ENCODE data around the gene MYO10.
A peak's percentile ranks its signal among the peaks of the same experiment; 100 is the strongest.
"Not testable (repeated sequence)": the region's sequence is repeated elsewhere in the genome, so short reads cannot be mapped to it uniquely, and the experiment has no call there.

Gene MYO10

DNA sequence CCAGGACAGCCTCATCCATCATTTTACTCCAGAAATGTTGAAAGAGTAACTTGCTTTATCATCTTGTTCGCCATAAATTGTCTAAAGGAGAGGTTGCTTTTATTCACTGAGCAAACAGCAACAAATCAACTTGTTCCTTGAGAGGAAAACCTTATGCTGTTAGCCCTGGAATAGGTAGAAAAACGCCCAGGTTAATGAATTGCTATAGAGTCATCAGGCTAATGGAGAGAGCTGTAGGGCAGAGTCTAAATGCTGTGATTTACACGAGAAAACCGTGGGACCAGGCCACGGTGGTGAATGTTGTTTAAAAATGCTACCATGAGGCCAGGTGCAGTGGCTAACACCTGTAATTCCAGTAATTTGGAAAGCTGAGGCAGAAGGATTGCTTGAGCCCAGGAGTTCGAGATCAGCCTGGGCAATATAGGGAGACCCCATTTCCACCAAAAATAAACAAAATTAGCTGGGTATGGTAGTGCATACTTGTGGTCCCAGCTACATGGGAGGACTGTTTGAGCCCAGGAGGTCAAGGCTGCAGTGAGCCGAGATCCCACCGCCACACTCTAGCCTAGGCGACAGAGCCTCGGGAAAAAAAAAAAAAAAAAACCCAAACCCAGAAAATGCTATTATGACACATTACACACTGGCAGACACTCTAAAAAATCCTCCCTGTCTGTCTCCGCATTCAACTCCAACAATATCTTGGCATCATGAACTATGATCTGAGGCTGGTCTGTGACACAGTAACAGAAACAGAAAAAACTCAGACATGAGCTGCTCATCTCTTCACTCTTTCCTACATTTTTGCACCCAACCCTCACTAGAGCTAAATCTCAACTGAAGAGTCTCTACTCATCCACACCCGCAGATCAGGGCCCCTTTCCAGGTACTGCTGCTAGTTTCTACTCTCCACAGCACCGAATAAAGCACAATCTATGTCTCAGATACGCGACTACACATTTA, 200.7 kb downstream of the MYO10 start:
- DNase-seq: no peak

DNA sequence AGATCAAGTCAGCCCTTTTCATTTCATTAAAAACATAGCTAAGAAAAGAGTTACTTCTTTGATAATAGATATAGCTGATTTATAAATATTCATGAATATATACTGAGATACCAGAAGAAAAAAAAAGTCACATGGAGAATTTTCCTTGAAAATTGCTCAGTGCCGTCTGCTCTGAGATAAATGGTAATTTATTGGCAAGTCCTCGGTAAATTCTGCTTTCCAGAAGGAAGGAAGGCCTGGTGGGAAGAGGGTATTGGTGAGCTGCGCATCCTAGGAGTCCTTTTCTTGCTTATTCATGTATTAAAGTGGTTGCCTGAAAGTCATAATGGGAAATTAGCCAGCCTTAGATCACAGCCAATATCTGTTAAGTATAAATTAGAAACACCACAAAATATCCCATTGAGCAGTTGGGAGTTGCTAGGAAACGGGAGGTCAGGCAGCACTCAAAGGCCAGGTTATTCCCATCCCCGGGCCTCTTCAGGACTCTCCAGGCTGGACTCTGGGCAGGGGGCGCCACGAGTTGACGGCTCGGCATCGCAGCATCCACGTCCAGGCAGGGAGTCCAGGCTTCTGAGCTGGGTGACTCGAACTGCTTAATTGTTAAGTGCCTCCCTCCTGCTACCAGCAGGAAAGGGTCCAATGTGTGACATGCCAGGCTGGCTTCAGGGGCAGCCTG, 202.6 kb downstream of the MYO10 start:
- no peak for DNase-seq

DNA sequence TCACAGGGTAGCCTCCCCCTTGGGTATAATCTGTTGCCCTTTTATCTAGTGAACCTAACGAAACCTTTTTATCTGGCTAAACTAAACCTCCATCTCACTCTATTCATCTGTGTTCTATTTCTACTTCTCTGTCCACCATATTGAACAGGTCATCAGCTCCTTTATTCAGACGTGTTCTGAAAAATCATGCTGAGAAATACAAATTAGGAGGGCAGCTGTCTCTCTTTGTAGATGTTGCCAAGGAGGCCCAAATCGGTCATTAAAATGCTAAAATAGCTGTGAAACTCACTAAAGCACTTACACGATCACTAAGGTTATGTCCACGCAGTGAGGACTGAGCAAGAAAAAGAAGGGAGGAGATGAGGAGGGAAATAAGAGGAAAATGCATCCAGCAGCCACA, 203.7 kb downstream of the MYO10 start:
- DNase-seq: no peak

DNA sequence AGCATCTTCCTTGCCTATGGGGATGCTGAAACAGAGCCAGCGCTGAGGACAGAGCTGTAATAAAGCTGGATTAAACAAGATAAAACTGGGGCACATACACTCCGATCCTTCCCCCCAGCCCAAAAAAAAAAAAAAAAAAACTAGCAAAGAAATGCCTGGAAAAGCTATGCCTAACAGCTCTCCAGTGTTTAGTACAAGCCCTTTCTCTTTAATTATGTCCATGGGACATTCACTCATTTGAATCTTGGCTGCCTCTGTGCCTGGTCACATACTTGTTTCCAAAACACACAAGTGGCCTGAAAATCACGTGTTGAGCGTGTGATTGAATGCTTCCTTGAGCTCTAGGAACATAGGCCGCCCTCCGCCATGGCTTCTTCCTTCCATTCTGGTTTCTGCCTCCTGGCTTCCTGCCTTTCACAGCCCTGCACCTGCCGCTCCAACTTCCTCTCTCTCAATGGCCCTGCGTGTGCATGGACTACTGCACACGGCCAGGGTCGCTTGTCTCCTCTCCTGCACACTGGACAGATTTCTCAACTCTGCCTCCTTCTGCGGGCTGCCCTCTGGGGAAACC, 208.2 kb downstream of the MYO10 start:
- DNase-seq: peak; percentile 59

DNA sequence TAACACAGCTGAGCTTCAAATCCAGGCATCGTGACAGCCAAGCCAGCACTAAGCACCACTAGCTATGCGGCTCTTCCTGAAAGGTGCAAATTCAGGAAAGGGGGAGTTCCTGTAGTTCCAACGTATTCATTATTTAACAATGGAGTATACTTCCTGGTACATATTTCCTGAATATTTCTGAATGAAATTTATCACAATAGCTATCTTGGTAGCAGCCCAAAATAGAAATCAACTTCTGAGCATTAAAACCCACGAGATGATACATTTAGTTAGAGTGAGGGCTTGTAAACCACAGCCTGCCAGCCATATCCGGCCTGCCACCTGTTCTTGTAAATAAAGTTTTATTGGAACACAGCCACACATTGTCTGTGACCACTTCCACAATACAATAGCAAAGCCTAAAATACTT, 209.5 kb downstream of the MYO10 start:
- no peak for DNase-seq

DNA sequence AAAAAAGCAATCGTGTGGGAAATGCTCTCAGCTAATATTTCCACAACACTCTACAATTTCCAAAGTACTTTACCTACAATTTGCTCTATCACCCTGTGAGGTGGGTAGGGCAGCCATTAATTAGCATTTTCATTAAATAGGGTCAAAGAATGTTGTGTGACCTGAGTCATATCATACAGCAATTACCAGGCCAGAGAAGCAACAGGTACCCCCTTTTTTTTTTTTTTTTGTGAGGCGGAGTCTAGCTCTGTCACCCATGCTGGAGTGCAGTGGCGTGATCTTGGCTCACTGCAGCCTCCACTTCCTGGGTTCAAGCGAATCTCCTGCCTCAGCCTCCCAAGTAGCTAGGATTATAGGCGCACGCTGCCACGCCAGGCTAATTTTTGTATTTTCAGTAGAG, 210.5 kb downstream of the MYO10 start:
- DNase-seq: no peak

DNA sequence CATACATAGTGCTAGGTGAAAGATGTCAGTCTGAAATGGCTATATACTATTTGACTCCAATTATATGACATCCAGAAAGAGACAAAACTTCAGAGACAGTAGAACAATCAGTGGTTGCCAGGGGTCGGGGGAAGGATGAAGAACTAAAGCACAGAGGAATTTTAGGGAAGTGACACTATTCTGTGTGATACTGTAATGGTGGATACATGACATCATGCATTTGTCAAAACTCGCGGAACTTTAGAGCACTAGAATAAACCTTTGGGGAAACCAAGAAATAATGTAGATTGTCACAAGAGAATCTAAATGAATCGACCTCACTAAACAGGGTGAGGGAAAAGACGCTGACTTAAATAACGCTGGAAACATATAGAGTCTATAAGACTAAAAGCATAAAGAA, 212.3 kb downstream of the MYO10 start:
- DNase-seq: no peak

DNA sequence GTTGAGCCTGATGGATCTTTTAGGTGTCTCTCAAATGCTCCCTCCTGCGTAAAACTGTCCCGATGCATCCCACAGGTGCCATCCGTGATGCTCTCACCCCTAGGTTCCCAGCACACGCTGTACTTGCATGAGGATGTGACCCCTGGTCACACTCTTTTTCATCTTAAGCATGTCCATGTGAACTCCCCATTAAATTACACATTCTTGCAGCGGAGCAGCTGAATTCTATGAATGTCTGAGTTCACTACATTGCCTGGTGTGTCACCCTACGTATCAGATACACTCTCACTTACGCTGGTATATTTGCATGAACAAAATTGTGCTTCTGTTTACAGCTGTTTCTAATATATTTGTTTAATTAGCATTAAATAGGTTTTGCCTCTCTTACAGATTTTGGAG, 214.0 kb downstream of the MYO10 start:
- no peak for DNase-seq

DNA sequence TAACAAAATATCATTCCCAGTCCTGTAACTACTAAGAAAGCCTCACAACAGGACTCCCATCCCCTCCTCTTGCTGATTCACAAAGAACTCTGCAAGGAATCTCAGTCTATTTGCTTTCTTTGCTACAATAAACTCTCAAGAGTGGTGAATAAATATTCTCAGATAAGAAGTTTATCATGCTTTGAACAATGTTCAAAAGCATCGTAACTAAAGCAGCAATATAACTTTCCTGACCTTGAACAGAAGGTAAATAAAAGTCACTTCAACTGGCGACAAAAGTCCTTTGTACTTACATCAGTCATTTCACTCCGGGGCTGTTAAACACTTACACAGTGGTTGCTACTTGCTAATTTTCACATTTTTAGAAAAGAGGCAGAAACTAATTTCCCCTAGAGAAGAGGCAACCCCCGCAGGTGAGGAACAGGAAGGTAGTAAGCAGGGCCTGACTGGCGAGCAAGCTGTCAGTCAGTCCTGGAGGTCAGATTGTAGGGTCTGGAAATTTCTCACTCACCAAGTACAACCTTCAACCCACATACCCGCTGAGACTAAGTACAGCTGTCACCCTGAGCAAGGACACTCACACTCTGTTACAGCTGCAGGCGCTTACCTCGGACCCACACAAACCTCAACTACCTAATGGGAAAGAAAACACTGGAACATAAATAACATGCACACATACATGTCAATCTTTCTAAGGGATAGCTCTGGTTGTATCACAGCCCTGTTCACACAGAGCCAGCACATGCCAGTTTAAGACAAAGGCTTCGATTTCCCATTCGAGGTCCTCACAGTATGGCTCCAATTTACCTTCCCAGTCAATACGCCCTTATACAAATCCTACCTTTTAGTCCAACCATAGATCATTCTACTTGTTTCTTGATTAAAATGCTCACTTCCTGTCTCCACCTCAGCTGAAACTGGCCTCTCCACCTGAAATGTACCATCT, 214.7 kb downstream of the MYO10 start:
- DNase-seq: no peak

DNA sequence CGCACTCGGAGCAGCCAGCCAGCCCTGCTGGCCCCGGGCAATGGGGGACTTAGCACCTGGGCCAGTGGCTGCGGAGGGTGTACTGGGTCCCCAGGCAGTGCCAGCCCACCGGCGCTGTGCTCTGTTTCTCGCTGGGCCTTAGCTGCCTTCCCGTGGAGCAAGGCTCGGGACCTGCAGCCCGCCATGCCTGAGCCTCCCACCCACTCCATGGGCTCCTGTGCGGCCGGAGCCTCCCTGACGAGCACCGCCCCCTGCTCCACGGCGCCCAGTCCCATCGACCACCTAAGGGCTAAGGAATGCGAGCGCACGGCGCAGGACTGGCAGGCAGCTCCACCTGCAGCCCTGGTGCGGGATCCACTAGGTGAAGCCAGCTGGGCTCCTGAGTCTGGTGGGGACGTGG, 218.1 kb downstream of the MYO10 start:
- not testable (repeated sequence) for DNase-seq

DNA sequence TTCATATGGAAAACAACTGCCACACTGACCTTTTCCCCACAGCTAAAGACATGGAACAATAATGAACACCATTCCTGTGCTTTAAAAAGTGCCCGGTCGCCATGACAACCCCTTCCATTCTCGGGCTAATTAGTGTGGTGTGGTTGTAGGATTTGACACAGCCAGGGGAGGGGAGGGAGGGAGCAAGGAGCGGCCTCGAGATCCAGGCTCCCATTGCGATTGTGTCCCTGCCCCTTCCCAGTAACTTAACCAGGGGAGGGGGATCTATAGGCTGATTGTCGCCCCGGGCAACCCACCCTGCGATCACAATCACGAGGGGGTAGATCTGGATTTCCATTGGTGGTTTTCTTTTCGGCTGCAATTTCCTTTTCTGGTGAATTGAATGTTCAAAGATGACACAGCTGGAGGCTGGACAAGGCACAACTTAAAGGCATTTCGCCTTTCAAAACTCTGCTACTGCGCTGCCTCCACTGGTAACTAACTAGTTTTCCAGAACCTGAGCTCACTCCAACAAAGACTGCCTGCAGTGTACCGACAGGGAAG, 222.6 kb downstream of the MYO10 start:
- DNase-seq: no peak

DNA sequence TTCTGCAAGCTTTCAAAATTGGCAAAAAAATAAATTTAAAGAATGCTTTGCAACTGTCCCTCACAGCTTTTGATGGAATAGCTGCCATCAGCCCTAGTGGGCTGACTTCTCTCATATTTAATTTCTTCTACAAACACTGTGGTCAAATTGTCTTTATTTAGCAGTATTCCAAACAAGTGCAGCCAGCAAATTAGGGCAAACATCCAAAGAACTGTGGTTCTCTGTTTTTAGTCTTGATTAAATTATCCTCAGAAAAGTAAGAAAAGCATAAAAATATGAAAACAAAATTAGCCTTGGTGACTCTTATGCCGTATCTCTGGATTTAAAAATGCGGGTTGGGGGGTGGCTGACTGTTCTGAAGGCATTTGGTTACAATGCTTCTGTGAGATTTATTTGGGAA, 223.5 kb downstream of the MYO10 start:
- DNase-seq: no peak

DNA sequence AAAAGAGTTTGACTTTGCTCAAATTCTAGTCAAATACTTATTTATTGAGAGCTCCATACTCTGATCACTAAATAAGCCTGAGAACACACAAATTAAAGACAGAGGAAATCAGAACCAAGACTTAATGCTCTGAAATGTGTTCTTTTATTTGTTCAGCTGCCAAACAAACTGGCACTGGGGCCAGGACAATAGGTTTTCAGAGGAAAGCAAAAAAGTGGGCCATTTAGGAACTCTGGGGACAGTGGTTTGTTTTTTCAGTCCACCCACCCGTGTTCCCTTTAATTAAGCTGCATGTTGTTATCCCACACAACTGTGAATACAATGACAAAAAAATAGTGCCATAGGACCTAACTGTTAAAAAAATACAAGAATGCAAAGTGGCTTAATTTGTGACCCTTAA, 223.9 kb downstream of the MYO10 start:
- no peak for DNase-seq

DNA sequence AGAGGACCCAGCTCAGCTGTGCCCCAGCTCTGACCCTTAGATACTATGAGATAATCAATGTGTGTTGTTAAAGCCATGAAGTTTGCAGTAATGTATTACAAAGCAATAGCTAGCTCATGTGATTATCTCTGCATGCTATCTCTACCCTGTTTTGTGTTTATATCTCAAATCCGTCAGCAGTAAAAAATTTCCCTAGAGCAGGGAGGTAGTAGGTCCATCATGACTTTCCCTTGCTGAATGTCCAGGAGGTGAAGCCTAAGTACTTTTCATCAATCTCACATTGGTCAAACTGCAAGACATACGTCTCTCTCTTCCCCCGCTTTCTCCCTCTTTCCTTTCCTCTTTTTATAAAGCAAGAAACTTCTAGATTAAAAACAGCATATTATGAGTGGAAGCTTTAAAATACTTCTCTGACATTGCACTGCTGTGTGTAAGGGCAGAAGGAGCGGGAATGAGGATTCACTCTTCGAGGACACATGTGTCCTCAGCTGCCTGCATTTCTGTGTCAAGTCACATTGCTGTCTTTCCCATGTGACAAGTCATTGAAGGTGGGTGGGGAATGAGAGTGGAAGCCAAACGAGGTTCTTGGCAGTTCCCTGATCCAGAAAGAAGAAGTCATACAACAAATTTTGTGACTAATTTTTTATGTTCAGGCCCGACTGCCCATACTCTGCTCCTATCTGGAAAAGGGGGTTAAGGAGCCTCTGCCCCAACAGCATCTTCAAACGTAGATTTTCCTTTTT, 226.2 kb downstream of the MYO10 start:
- DNase-seq: no peak

DNA sequence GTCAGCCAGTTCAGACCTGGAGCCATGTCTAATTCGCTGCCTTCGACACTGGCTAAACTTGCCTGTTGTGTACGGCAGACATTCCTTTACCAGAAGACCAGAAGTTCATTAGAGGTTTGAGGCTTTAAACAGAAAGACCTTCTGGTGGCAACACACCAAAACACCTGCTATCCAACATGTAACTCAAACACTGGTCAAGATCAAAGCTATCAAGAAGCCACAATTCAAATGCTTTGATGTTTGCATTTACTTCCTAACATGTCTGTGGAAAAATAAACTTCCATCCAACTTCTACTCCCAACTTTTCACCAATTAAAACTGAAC, 228.3 kb downstream of the MYO10 start:
- no peak for DNase-seq

DNA sequence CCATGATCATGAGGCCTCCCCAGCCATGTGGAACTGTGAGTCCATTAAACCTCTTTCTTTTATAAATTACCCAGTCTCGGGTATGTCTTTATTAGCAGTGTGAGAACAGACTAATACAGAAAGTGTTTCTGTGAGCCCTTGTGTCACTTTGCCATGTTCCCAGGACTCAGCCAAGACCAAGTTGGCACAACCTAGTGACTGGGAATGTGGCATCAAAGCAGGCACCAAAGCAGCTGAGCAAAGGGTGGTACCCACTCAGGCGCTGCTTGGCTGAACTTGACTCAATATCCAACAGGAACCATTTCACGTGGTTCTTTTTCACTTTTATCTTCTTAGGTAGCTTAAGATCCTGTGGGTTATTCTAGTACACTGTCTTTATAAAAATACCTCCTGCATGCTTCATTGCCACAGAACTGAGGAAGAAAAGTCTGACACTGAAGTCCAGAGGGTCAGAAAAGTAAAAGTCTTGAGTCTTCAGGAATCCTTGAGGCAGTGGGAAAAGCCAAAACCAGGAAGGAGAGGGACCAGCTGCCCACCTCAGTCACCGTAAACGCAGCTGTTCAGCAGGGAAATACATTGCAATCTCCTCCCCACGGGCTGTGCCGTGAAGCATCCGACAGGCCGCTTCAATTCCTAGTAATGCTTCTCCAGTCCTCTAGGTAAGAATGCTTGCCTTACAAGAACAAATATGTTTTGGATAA, 228.8 kb downstream of the MYO10 start:
- no peak for DNase-seq

DNA sequence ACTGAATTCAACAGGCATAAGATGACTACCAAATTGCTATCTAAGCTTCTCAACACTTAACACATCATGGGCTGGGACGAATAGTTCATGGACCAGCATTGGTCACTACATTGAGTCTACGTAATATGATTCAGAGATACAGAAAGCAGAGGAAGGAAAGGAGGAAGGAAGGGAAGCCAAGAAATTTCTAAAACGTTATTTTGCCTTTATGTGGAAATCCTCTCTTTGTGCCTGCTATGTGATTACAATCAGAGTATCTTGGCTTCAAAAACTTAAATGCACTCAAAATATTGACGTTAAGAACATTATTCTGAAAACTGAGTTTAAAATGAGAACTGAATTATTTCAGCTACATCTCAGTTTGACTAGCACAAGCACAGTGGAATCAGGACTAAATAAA, 231.1 kb downstream of the MYO10 start:
- DNase-seq: no peak

DNA sequence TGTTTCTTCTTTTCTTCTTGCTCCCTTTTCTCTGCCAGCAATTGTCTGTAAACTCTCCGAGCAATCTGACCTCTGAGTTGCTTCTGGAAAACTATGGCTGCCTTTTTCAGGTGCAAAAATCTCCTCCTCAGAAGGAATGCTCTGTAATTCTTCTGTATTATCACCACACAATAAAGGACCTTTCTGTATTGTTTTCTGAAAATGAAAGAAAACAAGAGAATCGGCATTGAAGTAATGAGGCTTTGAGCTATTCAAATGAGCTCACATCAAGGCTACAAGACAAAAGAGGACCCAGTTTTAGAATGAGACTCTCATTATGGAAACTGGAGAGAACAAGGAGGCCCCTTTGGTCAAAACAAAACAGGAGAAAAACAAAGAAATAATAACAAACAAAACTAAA, 233.1 kb downstream of the MYO10 start:
- no peak for DNase-seq

DNA sequence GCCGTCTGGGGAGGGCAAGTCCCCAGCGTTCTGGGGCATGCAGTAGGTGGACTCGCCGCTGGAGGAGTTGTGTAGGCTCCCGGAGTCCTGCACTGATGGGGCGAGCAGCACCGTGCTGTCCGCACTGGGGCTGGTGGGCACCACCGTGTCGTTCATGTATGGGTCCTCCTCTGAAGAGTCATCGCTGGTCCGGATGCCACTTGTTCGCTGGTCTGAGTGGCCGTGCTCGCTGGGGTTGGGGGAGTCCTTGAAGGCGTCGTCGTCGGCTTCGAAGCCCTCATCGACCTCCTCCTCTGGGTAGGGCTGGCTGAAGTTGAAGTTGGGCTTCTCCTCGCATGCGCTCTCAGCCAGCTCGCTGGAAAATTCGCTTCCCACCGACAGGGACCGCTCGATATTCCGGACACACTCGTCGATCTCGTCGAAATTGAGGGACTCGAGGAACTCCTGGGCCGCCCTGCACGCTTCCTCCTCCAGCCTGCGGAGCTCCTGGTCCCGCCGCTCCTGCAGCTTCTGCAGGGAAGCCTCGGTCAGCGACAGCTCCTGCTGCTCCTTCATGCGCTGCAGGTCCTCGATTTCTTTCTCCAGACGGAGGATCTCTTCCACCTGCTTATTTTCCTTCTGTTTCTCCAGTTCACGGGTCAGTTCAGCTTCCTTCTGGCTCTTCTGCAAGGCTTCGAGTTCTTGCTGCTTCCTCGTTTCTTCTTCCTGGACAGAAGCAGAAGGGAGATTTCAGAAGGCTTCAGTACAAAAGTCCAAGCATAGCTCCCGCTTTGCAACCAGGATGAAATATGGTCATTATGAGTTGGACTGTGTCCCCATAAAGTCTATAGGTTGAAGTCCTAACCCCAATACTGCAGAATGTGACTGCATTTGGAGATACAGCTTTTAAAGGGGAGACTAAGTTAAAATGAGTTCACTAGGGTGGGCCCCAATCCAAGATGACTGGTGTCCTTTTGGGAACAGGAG, 234.7 kb downstream of the MYO10 start:
- DNase-seq: no peak

DNA sequence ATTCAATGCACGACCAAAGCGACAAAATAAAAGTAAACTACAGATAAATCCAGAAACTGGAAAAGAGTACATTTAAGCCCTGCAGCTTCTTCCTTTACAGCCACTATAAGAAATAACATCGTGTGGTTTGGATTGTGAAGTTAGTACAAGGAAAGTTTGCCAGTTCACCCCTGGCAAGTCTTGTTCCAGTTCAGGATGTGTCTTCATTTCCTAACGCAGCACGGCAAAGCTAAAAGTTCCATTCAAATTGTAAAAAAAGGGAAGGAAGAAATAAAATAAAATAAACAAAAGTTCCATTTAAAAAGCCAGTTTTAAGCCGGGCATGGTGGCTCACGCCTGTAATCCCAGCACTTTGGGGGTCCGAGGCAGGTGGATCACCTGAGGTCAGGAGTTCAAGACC, 236.0 kb downstream of the MYO10 start:
- DNase-seq: no peak
